Ectodermal cell (in vitro differentiated cells): ENCODE results near the gene NTSR1. TPM values are rescaled to one million over a fixed set of nuclear protein-coding genes. Genes with fewer than 3 reads are reported as not detected.

Source experiments
- H3K27ac ChIP-seq: 2 replicates; pipeline ENCODE4 v1.7.0; 2013; ENCODE audit warnings: mild to moderate bottlenecking, low read depth, low read length; ENCODE audit not compliant: insufficient read depth, poor library complexity, severe bottlenecking
- H3K27me3 ChIP-seq: 2 replicates; pipeline ENCODE4 v1.7.0; 2013; ENCODE audit warnings: mild to moderate bottlenecking, low read length; ENCODE audit not compliant: insufficient read depth, control insufficient read depth, poor library complexity, severe bottlenecking
- H3K36me3 ChIP-seq: one replicate; pipeline ENCODE4 v1.7.0; 2013; ENCODE audit warnings: low read length; ENCODE audit not compliant: control insufficient read depth, insufficient read depth
- H3K4me1 ChIP-seq: one replicate; pipeline ENCODE4 v1.7.0; 2013; ENCODE audit warnings: low read length; ENCODE audit not compliant: control insufficient read depth, insufficient read depth
- H3K4me3 ChIP-seq: 2 replicates; pipeline ENCODE4 v1.7.0; 2013; ENCODE audit warnings: low read depth, low read length, control low read depth; ENCODE audit not compliant: insufficient read depth
- H3K9me3 ChIP-seq: 2 replicates; pipeline ENCODE4 v1.7.0; 2013; ENCODE audit warnings: mild to moderate bottlenecking, low read length, moderate library complexity; ENCODE audit not compliant: control insufficient read depth
- WGBS, 2 experiments: methylation state at CpG; one replicate each; pipeline ENCODE4 v1.1.7; 2013; ENCODE audit warnings: missing lambda C conversion rate in 2 of 2; 5-methylcytosine and 5-hydroxymethylcytosine counted together
- polyA plus RNA-seq, 4 experiments: library from polyadenylated mRNA; stranded (reverse); fragments of 50-300 nt; gene quantifications; one replicate each; pipeline ENCODE4 v1.2.3, GENCODE V29; 2013

Gene NTSR1
- 0.22 TPM for polyA plus RNA-seq (2013, experiment 1 of 4)
- 0.05 TPM for polyA plus RNA-seq (2013, experiment 2 of 4)
- polyA plus RNA-seq (2013, experiment 3 of 4): 0.16 TPM
- polyA plus RNA-seq (2013, experiment 4 of 4): 0.20 TPM

- H3K4me3 ChIP-seq: no peak within 1 kb of the TSS
- H3K4me1 ChIP-seq: peaks cover 5% of the 10 kb centered on the region
- 12% methylated on average over 124 of the region's 124 CpGs for WGBS, 2 experiments
- no peaks in the 10 kb centered on the region for H3K36me3 ChIP-seq
- H3K9me3 ChIP-seq: no peaks in the 10 kb centered on the region
- peaks cover 43% of the 10 kb centered on the region for H3K27me3 ChIP-seq
- no peak within 1 kb of the TSS for H3K27ac ChIP-seq
Measured at GRCh38 chr20:62708591-62709536, at the start of gene NTSR1. TSS of gene NTSR1 (plus strand) at chr20:62708836. CDS start at chr20:62709208, 372 bp downstream.

- H3K9me3 ChIP-seq: no peaks in the 10 kb centered on the region
- 92% methylated on average over 29 of the region's 29 CpGs for WGBS, 2 experiments
- no peak overlapping the region for H3K4me3 ChIP-seq
- no peaks in the 10 kb centered on the region for H3K36me3 ChIP-seq
- no peak overlapping the region for H3K27ac ChIP-seq
- H3K27me3 ChIP-seq: no peaks in the 10 kb centered on the region
- H3K4me1 ChIP-seq: peaks cover 10% of the 10 kb centered on the region
Measured at GRCh38 chr20:62659488-62660239, 49.0 kb upstream of the NTSR1 start.

GRCh38 chr20:62660240-62660615 lies 48.4 kb upstream of the NTSR1 start:
- Histone ChIP-seq H3K27ac (no peak overlapping the region), H3K4me3 (no peak overlapping the region), H3K4me1 (peaks cover 10% of the 10 kb centered on the region), H3K36me3 (no peaks in the 10 kb centered on the region), H3K9me3 (no peaks in the 10 kb centered on the region), H3K27me3 (no peaks in the 10 kb centered on the region)
- 94 to 95% methylated on average over 15 of the region's 15 CpGs for WGBS, 2 experiments

- no peak overlapping the region for H3K4me3 ChIP-seq
- no peaks in the 10 kb centered on the region for H3K27me3 ChIP-seq
- H3K4me1 ChIP-seq: peaks cover 10% of the 10 kb centered on the region
- H3K9me3 ChIP-seq: no peaks in the 10 kb centered on the region
- WGBS, 2 experiments: 93% methylated on average over 18 of the region's 18 CpGs
- no peak overlapping the region for H3K27ac ChIP-seq
- no peaks in the 10 kb centered on the region for H3K36me3 ChIP-seq
Measured at GRCh38 chr20:62660768-62661167, 47.9 kb upstream of the NTSR1 start.

- WGBS, 2 experiments: 92 to 93% methylated on average over 11 of the region's 11 CpGs
- Histone ChIP-seq H3K4me3 (no peak overlapping the region), H3K27ac (no peak overlapping the region), H3K36me3 (no peaks in the 10 kb centered on the region), H3K4me1 (peaks cover 10% of the 10 kb centered on the region), H3K9me3 (no peaks in the 10 kb centered on the region), H3K27me3 (no peaks in the 10 kb centered on the region)
Measured at GRCh38 chr20:62661647-62662046, 47.0 kb upstream of the NTSR1 start.

- Histone ChIP-seq H3K9me3 (no peaks in the 10 kb centered on the region), H3K27ac (no peak overlapping the region), H3K27me3 (no peaks in the 10 kb centered on the region), H3K4me1 (peaks cover 10% of the 10 kb centered on the region), H3K36me3 (no peaks in the 10 kb centered on the region), H3K4me3 (no peak overlapping the region)
- 92 to 96% methylated on average over 4 of the region's 6 CpGs for WGBS, 2 experiments
Measured at GRCh38 chr20:62662422-62662821, 46.2 kb upstream of the NTSR1 start.

GRCh38 chr20:62663145-62664018 lies 45.3 kb upstream of the NTSR1 start:
- Histone ChIP-seq H3K9me3 (no peaks in the 10 kb centered on the region), H3K27ac (no peak overlapping the region), H3K4me3 (no peak overlapping the region), H3K36me3 (no peaks in the 10 kb centered on the region), H3K4me1 (peaks cover 10% of the 10 kb centered on the region), H3K27me3 (no peaks in the 10 kb centered on the region)
- 58 to 64% methylated on average over 24 of the region's 24 CpGs for WGBS, 2 experiments

GRCh38 chr20:62664019-62664971 lies 44.3 kb upstream of the NTSR1 start:
- Histone ChIP-seq H3K36me3 (no peaks in the 10 kb centered on the region), H3K27me3 (no peaks in the 10 kb centered on the region), H3K4me3 (no peak overlapping the region), H3K27ac (no peak overlapping the region), H3K4me1 (peaks cover 10% of the 10 kb centered on the region), H3K9me3 (no peaks in the 10 kb centered on the region)
- 88 to 90% methylated on average over 18 of the region's 18 CpGs for WGBS, 2 experiments
